ENCODE results near the gene SCARB2. TPM values are rescaled to one million over a fixed set of nuclear protein-coding genes. Genes with fewer than 3 reads are reported as not detected.

The SCARB2 gene
- total RNA-seq, 1 donor from 2014 or later: 9.4 TPM

DNA sequence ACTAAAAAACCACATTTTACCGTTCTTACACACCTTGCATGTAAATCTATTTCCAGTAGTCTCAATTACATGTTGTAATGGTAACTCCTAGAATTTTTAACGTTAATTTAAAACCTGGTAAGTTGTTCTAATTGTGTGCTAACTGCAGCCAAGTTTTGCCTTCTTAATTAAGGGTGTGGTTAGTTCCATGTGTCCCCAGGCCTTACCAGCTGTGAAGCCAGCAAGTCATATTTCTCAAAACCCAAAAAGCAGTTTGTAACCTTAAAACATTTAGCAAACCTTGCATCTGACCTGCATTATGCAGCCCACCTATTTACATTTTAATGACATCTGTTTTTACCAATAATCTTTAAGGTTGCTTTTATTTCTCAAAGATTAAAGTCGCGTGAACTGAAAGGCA is 19.5 kb upstream of the SCARB2 start:
- intact Hi-C loops (cut with micrococcal nuclease): no loop called here

DNA sequence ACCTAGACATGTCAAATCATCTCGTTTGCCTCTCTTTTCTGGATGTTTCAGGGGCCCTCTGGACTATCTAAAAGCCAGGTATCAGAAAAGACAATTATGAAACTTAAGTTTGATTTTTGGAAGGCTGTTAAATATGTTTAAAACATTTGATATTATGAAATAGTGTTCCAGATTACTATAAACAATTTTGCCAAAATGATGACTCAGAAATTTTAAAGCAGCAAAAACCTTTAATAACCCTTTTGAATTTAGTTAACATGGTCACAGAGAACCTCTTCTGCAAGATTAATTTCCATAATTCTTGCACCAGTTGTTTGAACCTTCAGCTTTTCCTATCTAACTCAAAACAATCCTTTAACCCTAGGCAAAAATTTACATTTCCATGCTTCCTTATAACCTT is 19.1 kb upstream of the SCARB2 start:
- intact Hi-C loops (cut with micrococcal nuclease): no loop called here

DNA sequence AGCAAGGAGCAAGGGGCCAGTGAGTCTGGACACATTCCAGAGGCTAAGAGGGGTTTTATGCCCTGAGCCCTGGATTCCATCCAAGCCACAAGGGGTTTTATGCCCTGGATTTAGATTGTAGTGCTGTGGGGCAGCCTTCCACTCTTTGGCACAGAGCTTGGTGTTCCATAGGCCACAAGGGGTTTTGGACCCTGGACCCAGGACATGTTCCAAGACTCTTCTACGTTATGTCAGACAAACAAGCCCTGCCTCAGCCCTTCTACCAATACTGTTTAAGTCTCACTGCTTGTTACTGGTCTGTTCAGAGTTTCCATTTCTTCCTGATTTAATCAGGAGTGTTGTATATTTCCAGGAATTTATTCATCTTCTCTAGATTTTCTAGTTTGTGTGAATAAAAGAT is 12.8 kb upstream of the SCARB2 start:
- intact Hi-C loops (cut with micrococcal nuclease): no loop called here

DNA sequence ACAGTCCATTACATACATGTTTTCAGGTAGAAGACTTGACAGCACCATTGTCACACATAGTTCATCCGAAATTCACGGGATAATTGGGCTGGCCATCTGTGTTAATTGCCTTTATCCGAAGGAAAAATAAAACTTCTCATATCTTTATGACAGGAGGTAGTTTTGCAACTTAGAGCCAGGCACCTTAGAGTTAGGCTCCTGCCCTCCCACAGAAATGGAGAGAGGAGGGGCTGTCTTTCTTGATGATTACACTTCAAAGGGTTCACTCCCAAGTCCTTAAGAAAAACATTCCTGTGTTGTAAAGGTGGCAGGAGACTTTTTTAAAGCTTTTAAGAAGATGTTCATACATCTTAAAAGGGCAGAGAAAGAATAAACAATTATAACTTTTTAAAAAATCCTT is 10.5 kb upstream of the SCARB2 start:
- intact Hi-C loops (cut with micrococcal nuclease): no loop called here

DNA sequence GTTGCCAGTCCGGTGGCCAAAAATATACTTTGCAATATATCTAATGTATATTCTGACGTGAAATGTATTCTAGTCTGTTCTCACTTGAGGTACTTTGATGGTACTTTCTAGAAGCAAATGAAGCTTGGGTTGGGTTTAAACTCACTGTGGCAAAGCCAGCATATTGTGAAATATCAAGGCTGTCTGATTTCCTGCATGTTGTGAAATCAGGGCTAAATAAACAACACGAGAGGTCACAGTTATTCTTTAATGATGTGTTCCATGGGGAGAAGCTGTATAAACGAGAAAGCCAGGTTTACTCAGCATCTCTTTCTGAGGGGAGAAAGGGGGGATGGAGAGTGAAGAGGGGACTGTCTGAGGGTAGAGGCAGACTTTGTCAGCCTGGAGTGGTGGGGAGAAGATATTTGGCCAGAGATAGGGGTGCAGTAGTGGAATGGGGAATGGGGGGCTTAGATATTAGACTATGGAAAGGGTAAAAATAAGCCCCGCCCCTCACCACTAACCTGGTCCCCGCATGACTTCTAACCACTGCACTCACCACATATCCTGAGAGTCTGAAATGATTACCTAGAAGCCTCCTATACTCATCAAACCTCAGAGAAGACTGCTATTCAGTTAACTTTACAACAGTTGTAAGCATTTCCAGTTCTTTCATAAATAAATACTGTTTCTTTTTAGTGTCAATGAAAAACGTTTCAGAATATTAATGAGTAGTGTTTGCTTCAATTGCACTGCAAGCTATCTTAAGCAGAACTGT is 5.9 kb upstream of the SCARB2 start:
- intact Hi-C loops (cut with micrococcal nuclease): loop anchor here (10.0 kb wide), 2 partner anchors 475 to 1635 kb away; no protein-coding TSS in a partner anchor

DNA sequence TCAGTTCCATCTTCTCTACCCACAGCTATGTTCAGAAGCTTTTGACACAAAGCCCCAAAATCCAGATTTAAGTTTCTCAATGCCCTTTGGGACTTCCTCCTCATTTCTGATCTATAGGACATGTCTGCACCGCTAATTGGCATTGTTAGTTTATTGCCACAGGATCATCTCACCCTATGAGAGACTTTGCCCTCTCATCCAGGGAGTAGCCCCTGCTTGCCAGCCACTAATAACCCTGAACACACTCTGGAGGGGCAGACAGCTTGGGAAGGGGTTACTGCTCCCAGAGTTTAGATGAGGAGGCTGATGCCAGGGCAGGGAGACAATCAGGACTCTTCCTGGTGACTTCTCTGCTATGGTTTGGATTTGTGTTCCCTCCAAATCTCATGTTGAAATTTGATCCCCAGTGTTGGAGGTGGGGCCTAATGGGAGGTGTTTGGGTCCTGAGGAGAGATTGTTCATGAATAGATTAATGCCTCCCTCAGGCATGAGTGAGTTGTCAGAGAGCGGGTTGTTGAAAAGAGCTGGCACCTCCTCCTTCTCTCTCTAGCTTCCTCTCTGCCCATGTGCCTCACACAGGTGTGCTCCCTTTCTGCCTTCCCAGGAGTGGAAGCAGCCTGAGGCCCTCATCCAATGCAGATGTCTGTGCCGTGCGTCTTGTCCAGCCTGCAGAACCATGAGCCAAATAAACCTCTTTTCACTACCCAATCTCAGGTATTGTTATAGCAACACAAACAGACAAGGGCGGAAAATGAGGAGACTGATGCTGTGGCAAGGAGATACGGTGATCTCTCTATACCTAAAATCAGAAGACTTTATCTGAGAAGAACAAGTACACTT is 3.6 kb upstream of the SCARB2 start:
- intact Hi-C loops (cut with micrococcal nuclease): loop anchor here (10.0 kb wide), 2 partner anchors 478 to 1638 kb away; no protein-coding TSS in a partner anchor

DNA sequence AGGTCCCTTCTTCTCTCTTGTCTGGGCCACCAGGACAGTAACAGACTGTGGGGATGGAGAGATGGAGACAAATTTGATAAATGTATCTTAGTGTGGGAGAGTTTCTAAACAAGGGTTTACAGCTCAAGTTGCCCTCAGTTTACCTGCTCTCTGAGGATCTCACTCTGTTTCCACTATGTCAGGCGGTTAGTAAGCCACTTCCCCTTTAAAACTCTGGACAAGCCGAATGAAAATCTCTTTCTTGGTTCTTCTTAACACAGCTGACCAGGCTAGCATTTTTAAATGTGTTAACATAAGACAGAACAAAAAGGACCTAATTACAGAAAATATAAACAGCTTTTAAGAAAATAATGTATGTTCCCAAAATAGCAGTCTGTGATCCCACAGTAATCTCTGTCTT is 2.9 kb upstream of the SCARB2 start:
- intact Hi-C loops (cut with micrococcal nuclease): loop anchor here (10.0 kb wide), 2 partner anchors 478 to 1638 kb away; no protein-coding TSS in a partner anchor

DNA sequence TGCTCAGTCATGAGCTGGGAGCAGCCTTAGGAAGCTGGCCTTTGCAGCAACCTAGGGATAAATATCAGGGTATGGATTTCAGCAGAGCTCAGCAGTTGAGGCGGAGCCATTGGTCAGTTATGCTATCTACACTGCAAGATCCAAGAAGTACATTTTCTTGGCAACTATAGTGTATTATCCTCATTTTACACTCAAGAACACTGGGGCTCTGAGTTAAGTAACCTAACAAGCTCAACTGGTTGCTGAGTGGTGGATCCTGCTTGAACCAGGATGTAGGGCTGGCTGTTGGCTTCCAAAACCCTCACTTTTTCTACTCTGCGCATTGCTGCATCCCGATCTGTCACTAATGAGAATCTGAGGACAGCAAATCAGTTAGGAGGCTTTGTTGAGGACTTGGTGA is 1.5 kb upstream of the SCARB2 start:
- intact Hi-C loops (cut with micrococcal nuclease): loop anchor here (2.0 to 10.0 kb wide), 3 partner anchors 274 to 1640 kb away; partner anchors contain the start of gene NAAA

DNA sequence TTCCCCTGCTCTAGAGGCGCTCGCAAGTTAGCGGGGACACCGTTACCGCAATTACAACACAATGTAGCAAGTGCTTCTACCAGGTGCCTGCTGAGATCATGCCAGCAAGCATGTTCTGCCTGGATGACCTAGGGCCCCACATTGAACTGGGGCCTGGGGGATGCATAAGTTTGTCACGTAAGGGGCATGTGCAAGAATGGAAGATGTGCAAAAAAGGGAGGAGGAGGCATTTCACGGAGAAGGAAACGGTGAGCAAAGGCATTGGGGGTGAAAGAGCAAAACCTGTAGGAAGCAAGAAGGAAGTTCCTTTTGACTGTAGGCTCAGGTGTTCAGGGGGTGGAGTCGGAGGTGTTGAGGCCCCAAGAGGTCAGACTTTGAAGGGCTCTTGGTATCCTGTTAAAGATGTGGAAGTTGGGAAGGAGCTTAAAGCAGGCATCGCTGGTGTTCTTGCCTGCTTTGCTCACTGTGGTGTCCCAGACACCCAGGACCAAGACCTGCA is 602 bp upstream of the SCARB2 start:
- intact Hi-C loops (cut with micrococcal nuclease): loop anchor here (1.0 to 10.0 kb wide), 7 partner anchors 34 to 1641 kb away; partner anchors contain the start of genes CCNG2, CCNI, NAAA and STBD1

DNA sequence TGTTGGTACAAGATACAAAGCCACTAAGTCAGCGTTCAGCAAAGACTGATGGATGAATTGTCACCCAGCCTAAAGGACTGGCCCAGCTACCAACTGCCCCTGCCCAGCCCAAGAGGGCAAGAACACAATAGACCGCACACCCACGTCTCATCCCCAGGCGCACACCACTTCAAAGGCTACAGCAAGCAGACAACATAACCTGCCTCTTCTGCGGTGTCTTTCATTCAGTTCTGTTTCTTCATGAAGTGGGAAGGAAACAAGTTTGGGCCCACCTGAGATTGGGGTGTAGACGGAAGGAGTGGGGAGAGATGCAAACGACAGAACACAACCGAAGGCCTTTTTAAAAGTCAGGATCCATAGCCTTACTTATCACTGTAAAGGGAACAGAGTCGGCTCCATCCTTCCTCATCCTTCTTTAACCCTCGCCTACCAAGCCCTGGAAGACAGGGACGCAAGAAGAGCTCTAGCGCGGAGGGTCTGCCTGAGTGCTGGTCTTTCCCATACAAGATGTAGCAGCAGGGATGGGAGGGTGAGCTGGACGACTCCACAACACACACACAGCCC is 691 bp downstream of the SCARB2 start:
- intact Hi-C loops (cut with micrococcal nuclease): loop anchor here (1.0 to 10.0 kb wide), 8 partner anchors 65 to 1642 kb away; partner anchors contain the start of genes CCNG2, CCNI, NUP54 and RCHY1

DNA sequence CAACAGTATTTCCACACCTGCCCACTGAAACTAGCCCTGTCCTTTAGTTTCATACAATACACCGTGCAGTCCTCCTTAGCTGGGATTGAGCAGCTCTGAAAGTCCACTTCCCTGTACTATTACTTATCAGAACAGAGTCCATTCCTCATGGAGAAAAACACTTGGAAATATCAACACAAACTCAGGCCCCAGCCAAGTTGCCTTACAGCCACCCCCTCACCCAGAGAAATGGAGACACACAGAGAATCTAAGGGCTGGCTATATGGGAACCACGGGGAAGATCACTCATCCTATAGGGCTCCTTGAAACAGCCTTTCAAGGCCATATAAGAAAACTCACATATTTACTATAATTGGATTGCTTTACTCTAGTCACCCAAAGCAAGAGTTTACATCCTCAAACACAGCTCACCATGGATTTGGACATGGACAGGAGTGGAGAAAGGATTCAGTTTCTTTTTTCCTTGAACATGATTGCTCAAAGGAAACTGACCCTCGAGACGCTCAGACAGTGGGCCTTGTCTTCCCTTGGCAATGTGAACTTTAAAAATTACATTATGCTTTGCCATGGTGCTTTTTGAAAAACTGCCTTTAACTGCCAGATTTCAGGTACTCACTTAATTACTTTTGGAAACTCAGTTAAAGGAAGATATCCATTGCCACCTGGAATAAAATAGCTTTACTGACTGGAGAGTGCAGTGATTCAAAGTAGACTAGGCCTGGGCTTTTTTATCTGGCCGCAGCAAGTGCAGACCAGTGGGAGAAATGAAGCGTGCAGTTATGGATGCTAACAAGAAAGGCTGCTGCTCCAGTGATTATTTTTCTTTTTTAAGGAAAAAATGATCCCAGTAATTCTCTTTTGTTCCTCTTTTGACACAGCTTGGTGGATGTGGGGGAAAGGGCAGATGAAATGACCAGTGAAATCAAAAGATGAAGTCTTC is 1.6 kb downstream of the SCARB2 start:
- intact Hi-C loops (cut with micrococcal nuclease): loop anchor here (2.0 to 10.0 kb wide), 5 partner anchors 221 to 1643 kb away; partner anchors contain the start of genes CCNG2, CCNI and SDAD1

DNA sequence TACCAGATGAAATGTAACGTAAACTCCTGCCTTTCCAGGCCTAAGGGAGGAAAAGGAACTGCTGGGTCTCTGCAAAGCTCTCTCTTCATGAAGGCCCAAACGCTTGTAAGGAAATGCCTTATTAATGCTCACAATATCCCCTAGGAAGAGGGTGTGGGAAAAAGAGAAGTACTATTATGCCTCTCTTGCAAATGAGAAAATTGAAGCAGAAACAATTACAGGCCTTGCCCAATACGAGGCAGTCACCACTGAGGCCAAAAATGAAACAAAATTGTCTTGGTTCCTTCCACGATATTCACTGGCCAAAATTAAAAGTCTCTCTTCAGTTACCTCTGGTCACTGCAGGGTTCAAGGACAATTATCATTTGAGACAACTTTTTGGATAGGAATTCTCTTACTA is 3.2 kb downstream of the SCARB2 start:
- intact Hi-C loops (cut with micrococcal nuclease): loop anchor here (5.0 to 10.0 kb wide), 4 partner anchors 484 to 1644 kb away; partner anchors contain the start of genes CCNG2 and CCNI

DNA sequence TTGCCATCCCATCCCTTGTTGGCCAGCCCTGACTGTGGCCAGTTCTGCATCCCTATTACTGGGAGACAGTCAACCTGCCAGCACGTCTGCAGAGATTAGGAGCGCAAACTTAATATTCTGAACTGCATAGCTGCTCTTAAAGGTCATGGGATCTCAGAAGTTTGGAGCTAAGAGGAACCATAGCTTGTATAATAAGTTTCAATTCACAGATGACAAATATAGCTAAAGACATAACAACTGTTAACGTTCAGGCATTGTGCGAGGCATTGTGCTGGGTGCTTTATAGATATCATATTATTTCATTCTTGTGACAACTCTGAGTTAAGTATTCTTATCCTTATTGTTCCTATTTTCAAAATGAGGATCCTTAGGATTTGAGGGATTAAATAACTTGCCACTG is 3.7 kb downstream of the SCARB2 start:
- intact Hi-C loops (cut with micrococcal nuclease): loop anchor here (5.0 to 10.0 kb wide), 4 partner anchors 485 to 1645 kb away; partner anchors contain the start of genes CCNG2 and CCNI

DNA sequence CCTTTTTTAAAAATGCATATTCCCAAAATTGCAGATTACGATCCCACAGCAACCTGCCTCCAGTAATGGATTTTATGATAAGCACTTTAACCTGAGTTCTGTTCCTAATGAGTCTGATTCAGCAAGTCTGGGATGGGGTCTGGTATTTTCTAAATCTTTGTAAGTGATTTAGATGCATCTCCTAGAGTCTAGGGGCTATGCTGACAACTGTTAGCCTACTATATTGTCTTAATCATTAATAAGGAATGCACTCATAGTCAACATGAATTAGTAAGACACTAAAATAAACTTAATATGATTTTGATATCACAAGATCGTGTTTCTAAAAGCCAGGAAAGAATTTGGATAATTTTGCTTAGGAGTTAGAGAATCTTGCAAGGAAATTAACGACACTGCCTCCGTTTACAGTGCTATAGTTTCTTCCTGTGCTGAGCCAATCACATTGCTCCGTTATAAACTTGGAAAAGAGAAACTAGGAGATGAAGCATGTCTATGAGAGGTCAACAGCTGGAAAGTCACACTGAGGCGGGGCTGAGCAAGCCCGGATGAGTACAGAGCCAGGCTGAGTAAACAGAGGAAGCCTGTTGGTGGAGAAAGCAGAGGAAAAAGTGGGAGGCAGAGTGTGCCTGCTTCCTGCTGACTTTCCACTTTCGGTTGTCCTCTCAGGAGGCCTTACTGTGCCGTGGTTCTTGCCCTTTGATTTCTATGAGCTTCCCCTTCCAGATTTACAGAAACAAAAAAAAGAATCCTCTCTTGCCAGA is 5.4 kb downstream of the SCARB2 start:
- intact Hi-C loops (cut with micrococcal nuclease): no loop called here

DNA sequence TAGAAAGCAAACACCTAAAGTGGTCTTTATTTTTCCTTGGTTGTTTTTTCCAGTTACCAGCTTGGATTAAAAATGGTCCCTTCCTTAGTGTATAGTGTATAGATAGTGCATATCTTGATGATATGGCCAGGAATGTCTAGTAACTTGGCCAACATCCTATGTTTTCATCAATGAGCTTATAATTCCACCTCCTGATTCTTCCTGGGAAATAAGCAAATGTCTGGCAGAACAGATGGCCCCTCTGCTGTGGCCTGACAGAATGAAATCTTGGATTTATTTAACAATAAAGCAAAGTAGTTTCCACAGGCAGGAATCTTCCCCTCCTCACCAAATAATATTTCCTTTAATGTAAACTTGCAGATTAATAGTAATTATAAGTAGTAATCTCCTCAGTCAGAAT is 6.1 kb downstream of the SCARB2 start:
- intact Hi-C loops (cut with micrococcal nuclease): no loop called here

DNA sequence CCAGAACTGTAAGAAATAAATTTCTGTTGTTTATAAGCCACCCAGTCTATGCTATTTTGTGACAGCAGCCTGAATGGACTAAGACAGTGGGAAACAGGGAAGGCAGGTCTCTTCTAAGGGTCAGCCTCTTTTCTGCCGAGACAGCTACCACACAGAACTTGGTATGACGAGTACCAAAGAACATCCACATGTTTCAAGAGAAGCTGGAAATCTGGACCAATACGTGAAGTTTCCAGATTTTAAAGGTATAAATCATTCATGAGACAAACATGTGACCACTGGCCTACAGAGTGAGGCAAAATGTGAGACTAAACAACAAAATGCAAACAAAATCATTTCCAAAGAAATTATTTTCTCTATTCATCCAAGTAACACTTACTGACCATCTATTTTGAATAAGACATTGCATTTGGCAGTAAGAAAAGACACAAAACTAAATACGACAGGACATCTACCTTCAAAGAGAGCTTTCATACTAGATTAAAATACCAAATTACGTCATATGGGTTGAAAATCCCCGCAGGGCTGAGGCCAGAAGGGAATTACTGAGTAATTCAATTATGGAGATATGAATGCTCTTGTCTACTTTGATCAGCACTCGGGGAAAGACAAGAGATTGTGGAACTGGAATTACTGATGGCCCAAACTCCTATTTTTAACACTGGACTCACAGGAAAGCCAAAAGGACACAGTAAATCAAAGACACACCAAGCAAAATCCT is 7.2 kb downstream of the SCARB2 start:
- intact Hi-C loops (cut with micrococcal nuclease): no loop called here

DNA sequence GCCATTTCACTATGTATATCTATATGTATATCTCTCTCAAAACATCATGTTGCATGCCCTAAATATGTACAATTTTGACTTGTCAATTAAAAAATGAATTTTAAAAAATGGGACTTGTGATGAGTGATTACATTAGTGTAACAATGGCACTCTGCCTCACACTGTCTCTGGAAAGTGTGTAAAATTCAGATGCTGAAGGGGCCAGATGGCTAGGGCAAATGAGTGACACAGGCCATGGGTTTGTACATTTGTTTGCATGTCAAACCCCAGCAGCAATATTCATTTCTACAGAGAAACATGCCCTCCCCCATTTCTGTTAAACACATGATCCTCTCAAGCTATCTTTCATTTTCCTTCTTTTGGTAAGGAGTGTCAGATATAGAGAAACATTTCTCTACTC is 8.1 kb downstream of the SCARB2 start:
- intact Hi-C loops (cut with micrococcal nuclease): no loop called here

DNA sequence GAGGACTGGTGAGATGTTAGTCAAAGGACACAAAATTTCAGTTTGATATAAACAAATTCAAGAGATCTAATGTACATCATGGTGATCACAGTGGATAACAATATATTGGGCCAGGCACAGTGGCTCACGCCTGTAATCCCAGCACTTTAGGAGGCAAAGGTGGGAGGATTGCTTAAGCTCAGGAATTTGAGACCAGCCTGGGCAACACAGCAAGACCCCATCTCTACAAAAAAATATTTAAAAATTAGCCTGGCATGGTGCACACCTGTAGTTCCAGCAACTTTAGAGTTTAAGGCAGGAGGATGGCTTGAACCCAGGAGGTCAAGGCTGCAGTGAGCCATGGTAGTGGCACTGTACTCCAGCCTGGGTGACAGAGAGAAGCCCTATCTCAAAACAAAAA is 8.7 kb downstream of the SCARB2 start:
- intact Hi-C loops (cut with micrococcal nuclease): no loop called here

DNA sequence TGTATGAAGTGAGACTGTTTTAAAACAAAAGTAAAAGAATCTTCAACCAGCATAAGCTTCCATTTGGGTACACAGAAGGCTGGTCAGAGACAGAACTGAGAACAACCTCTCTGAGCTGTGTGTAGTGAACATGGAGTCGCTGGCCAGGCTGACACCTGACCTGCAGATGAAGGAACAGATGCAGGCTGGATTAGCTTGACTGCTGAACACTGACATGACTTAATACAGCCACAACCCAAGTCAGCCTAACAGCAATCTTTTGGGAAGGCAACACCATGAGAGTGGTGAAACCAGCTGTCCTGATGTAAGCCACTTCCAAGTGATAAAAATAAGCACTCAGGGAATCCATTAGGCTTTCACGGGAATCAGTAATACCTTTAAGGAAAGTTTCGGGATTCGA is 10.1 kb downstream of the SCARB2 start:
- intact Hi-C loops (cut with micrococcal nuclease): no loop called here

Measured in T-helper 1 cell treated with Interleukin-12 subunit alpha and Interleukin-12 subunit beta and Interleukin-4 antibody, amounts not matched to agents 30 ng/mL and 1 ng/mL, for 36 hours (primary cell).